ENCODE data around the gene HEATR5A. TPM values are rescaled to one million over a fixed set of nuclear protein-coding genes. Genes with fewer than 3 reads are reported as not detected.
"Not testable (repeated sequence)": the region's sequence is repeated elsewhere in the genome, so short reads cannot be mapped to it uniquely, and the experiment has no call there.

Gene HEATR5A
- total RNA-seq (2021; fragmentation: NEBNext Ultra II Directional; extraction: Animal tissue kit (Norgen Biotek cat#: 25700)): 10 to 100 TPM; 59.7 to 83.3 (median 66.4) TPM
- long read RNA-seq, partial matches to known transcripts: 16 of 24 reads
- long read RNA-seq, other reads (novel, unspliced or antisense): 7 of 24 reads

GRCh38 chr14:31420319-31421111 is at the start of gene HEATR5A:
TSS of gene HEATR5A (minus strand) at chr14:31420550. CDS start at chr14:31402975, 17,575 bp downstream.
- Mint-ChIP-seq H3K36me3 (ENCODE audit: low read depth) (0 out of 2 replicates have a peak, but pooled peaks cover 8% of the 10 kb centered on the region), H3K9me3 (no peaks in the 10 kb centered on the region), H3K4me3 (peak within 1 kb of the TSS; percentile 91), H3K4me1 (ENCODE audit: low read depth) (peaks cover 26% of the 10 kb centered on the region), H3K27ac (peak within 1 kb of the TSS; percentile 95), H3K27me3 (ENCODE audit: insufficient read depth) (no peaks in the 10 kb centered on the region)
- peak; percentile 93 for DNase-seq
- TF ChIP-seq CTCF (IDR thresholded peaks at IDR 0.05): peak; percentile 39

GRCh38 chr14:31466554-31466953 is 46.2 kb upstream of the HEATR5A start:
- Mint-ChIP-seq H3K9me3 (no peaks in the 10 kb centered on the region), H3K27me3 (ENCODE audit: insufficient read depth) (no peaks in the 10 kb centered on the region; the same call in none of the 2 replicates), H3K27ac (no peak overlapping the region), H3K4me3 (no peak overlapping the region), H3K36me3 (ENCODE audit: low read depth) (no peaks in the 10 kb centered on the region), H3K4me1 (ENCODE audit: low read depth) (no peaks in the 10 kb centered on the region)
- TF ChIP-seq CTCF (IDR thresholded peaks at IDR 0.05): no peak
- DNase-seq: no peak

- Mint-ChIP-seq H3K36me3 (ENCODE audit: low read depth) (no peaks in the 10 kb centered on the region), H3K27ac (peak overlapping the region; percentile 3; the same call in 1 of the 2 replicates), H3K4me1 (ENCODE audit: low read depth) (no peaks in the 10 kb centered on the region), H3K27me3 (ENCODE audit: insufficient read depth) (no peaks in the 10 kb centered on the region; the same call in 1 of the 2 replicates), H3K9me3 (no peaks in the 10 kb centered on the region), H3K4me3 (no peak overlapping the region)
- no peak for TF ChIP-seq CTCF (IDR thresholded peaks at IDR 0.05)
- DNase-seq: peak; percentile 22
These were observed 44.8 kb upstream of the HEATR5A start for GRCh38 chr14:31465111-31465510.

- H3K4me3 Mint-ChIP-seq; H3K27ac Mint-ChIP-seq; H3K27me3 Mint-ChIP-seq (ENCODE audit: insufficient read depth); DNase-seq; H3K36me3 Mint-ChIP-seq (ENCODE audit: low read depth); H3K9me3 Mint-ChIP-seq: not testable (repeated sequence)
- H3K4me1 Mint-ChIP-seq (ENCODE audit: low read depth): peaks cover 19% of the 10 kb centered on the region
These were observed 42.1 kb upstream of the HEATR5A start for GRCh38 chr14:31462450-31462849.

- TF ChIP-seq CTCF (IDR thresholded peaks at IDR 0.05): no peak
- Mint-ChIP-seq H3K9me3 (no peaks in the 10 kb centered on the region), H3K4me1 (ENCODE audit: low read depth) (peaks cover 25% of the 10 kb centered on the region), H3K27me3 (ENCODE audit: insufficient read depth) (no peaks in the 10 kb centered on the region; the same call in 1 of the 2 replicates), H3K4me3 (no peak overlapping the region), H3K36me3 (ENCODE audit: low read depth) (no peaks in the 10 kb centered on the region), H3K27ac (no peak overlapping the region)
- no peak for DNase-seq
These were observed 41.2 kb upstream of the HEATR5A start for GRCh38 chr14:31461545-31461944.
